Measurements from ENCODE around the gene PCSK2.

Gene PCSK2

GRCh38 chr20:17248224-17248623 is 21.4 kb downstream of the PCSK2 start:
- no peak for DNase-seq (ENCODE audit: low spot score)

GRCh38 chr20:17262786-17263185 is 35.9 kb downstream of the PCSK2 start:
- no peak for DNase-seq (ENCODE audit: low spot score)

- no peak for DNase-seq (ENCODE audit: low spot score)
Observed at GRCh38 chr20:17273717-17274116, 46.9 kb downstream of the PCSK2 start.

GRCh38 chr20:17276101-17276500 is 49.3 kb downstream of the PCSK2 start:
- no peak for DNase-seq (ENCODE audit: low spot score)

- DNase-seq (ENCODE audit: low spot score) = peak; percentile 3
Observed at GRCh38 chr20:17281478-17281877, 54.6 kb downstream of the PCSK2 start.

GRCh38 chr20:17282501-17282900 is 55.7 kb downstream of the PCSK2 start:
- DNase-seq (ENCODE audit: low spot score) = no peak

GRCh38 chr20:17287503-17287902 is 60.7 kb downstream of the PCSK2 start:
- DNase-seq (ENCODE audit: low spot score) = no peak

GRCh38 chr20:17287998-17288397 is 61.2 kb downstream of the PCSK2 start:
- DNase-seq (ENCODE audit: low spot score) = no peak

GRCh38 chr20:17295151-17295726 is 68.4 kb downstream of the PCSK2 start:
- DNase-seq (ENCODE audit: low spot score) = no peak

GRCh38 chr20:17295991-17296390 is 69.2 kb downstream of the PCSK2 start:
- no peak for DNase-seq (ENCODE audit: low spot score)

- no peak for DNase-seq (ENCODE audit: low spot score)
Observed at GRCh38 chr20:17298171-17298570, 71.3 kb downstream of the PCSK2 start.

GRCh38 chr20:17298751-17299150 is 71.9 kb downstream of the PCSK2 start:
- DNase-seq (ENCODE audit: low spot score) = no peak

GRCh38 chr20:17300113-17300512 is 73.3 kb downstream of the PCSK2 start:
- no peak for DNase-seq (ENCODE audit: low spot score)

GRCh38 chr20:17304774-17305173 is 77.9 kb downstream of the PCSK2 start:
- DNase-seq (ENCODE audit: low spot score) = no peak

- DNase-seq (ENCODE audit: low spot score) = no peak
Observed at GRCh38 chr20:17306427-17306826, 79.6 kb downstream of the PCSK2 start.

GRCh38 chr20:17314264-17314663 is 87.4 kb downstream of the PCSK2 start:
- DNase-seq (ENCODE audit: low spot score) = no peak

- DNase-seq (ENCODE audit: low spot score) = no peak
Observed at GRCh38 chr20:17315407-17316231, 88.8 kb downstream of the PCSK2 start.

- DNase-seq (ENCODE audit: low spot score) = no peak
Observed at GRCh38 chr20:17316316-17317038, 89.6 kb downstream of the PCSK2 start.

GRCh38 chr20:17317341-17317740 is 90.5 kb downstream of the PCSK2 start:
- DNase-seq (ENCODE audit: low spot score) = no peak

GRCh38 chr20:17320456-17320855 is 93.6 kb downstream of the PCSK2 start:
- DNase-seq (ENCODE audit: low spot score) = peak; percentile 37

GRCh38 chr20:17326096-17326495 is 99.3 kb downstream of the PCSK2 start:
- DNase-seq (ENCODE audit: low spot score) = no peak

- no peak for DNase-seq (ENCODE audit: low spot score)
Observed at GRCh38 chr20:17327185-17328148, 100.6 kb downstream of the PCSK2 start.

All from AG08395 (cell line).